Cerebellar nuclear complex (tissue), 1 donor: ENCODE results near the gene MINAR1.

Experiments used
- DNase-seq, 2 experiments: peaks; one replicate each; lab custom pipeline; 2025; lab: John Stamatoyannopoulos, UW

MINAR1 gene

DNA sequence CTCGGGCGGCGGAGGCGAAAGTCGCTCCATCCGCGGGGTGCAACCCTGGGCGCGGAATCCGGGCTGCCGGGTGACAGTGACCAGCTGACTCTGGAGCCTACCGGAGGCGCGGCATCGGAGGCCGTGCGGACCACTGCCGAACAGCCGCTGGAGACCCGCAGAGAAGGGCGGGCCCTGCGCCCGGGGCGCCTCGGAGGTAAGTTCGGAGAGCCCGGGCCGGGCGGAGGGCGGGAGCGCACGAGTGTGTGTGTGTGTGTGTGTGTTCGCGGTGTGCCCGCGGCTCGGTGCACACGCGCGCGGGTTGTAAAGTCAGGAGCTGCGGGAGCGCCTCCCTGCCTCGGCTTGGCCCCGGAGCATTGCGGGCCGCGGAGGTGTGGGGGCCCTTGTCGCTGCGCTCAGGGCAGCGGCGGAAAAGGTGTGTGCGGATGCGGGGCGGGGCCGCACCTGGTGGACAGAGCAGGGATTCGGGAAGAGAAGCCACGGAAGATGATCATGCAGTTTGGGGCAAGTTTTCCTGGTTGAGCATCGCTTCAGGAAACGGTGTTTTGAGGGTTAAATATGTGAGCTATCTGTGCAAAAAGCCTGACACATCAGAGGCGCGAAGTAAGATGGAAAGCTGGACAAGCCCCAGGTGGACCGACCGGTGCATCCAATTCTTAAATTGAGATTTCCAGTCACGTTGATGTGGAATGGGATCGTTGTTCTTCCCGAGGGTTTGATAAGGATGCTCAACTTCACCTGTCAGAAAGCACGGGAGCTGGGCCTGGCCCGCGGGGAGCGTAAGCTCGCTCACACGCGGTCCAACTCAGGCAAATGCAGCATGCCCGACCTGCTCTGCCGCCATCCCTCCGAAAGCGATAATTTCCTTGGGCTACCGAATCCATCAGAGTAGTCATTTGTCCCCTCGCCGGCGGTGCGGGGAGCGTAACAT, 474 bp downstream of the MINAR1 start:
- DNase-seq, result peak in 1 of 2 experiments; percentile 65

DNA sequence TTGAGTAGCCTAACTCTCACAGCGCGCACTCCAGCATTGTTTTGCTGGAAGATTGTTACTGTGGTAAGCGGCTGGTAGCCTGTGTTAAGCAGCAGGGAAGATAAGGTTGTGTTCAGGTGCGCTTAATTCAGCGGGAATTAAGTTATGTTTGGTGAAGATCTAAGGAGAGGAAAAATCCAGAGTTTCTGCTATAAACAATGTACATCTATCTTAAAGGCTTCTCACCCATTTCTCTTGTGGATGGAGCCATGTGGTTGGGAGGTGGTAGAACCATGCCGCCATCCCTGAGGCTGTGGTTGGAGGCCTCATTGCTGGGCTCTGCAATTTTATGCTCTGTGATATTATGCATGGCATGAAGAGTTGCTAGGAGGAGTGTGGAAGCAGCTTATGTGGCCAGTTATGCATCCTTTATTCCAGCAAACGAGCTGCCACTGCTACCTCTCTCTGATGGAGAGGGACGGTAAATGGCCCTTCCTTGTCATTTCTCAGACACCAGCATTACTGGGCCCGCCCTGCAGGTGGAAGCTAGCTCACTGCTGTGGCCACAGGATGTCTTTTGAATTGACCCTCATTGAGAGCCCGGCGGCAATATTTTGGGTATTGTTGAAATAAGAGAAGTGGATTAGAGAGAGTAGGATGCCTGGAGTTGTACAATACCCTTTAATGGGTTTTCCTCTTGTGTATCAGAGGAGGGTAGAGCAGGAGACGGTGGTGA, 1.3 kb downstream of the MINAR1 start:
- DNase-seq, result peak in 1 of 2 experiments; percentile 65

DNA sequence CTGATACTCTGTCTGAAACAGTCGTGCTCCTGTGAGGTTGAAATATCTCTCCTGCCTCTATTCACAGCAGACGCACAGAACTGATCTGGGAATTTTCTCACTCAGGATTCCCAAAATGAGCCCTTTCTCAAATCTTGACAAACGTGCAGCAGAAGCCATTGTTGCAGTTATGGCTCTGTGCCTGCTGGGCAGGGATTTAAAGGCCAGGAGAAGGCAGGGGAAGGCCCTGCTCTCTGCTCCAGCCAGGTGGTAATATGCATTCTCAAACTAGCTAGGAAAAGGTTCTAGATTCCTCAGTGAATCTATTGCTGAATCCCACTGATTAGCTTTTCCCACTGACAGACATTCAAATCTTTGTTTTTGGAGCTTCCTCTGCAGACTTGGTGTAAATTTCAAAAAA, 2.2 kb downstream of the MINAR1 start:
- DNase-seq, result peak in 1 of 2 experiments; percentile 14

DNA sequence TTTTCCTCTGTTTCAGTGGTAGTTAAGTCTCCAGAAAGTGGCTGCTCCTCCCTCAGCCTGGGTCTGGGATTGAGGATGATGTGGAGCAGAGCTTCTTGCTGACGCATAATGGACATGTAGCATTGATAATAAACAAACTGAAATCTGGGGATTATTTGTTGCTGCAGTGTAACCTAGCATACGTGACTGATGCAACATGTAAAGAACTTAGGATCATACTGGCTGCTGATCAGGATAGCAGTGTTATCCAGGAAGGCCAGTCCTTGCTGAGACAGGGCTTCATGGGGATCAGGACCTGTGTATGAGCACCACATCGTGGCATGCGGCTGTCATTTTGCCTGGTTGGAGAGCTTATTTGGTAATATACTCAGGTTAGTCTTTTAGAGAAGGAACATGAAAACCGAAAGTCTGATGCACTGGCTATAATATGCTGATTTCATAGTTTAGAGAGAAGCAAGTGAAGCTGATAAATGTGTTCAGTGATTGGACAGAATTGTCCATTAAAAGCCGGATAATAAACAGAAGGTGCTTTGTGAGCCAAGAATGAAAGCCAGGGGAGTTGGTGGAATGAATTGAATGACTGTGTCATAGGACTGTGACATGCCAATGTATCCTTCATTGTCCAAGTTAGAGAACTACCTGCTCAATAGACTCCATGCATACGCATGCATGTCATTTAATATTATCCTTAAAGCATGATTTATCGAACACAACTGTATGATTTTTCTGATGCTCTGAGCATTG, 4.1 kb downstream of the MINAR1 start:
- DNase-seq, result no peak

DNA sequence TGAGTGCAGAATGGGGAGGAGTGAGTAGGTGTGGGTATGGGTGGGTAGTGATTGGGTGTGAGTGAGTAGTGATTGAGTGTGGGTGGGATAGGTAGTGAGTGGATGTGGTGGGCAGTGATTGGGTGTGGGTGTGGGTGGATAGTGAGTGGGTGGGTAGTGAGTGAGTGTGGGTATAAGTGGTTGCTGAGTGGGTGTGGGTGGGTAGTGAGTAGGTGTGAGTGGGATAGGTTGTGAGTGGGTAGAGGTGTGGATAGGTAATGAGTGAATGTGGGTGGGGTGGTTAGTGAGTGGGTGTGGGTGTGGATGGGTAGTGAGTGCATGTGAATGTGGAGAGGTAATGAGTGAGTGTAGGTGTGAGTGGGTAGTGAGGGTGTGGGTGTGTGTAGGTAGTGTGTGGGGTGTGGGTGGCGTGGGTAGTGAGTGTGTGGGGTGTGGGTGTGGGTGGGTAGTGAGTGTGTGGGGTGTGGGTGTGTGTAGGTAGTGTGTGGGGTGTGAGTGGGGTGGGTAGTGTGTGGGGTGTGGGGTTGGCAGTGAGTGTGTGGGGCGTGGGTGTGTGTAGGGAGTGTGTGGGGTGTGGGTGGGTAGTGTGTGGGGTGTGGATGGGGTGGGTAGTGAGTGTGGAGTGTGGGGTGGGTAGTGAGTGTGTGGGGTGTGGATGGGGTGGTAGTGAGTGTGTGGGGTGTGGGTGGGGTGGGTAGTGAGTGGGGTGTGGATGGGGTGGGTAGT, 5.3 kb downstream of the MINAR1 start:
- DNase-seq, result no peak

DNA sequence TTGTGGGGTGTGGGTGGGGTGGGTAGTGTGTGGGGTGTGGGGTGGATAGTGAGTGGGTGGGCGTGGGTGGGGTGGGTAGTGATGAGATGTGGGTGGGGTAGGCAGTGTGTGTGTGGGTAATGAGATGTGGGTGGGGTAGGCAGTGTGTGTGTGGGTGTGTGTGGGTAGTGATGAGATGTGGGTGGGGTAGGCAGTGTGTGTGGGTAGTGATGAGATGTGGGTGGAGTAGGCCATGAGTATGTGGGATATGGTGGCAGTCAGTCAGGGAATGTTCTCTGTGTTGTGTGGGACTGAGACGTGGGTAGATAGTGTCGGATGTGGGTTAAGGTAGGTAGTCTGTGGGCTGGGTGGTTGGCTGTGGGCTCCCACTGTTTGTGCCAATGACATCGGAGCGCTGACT, 7.1 kb downstream of the MINAR1 start:
- no peak for DNase-seq

DNA sequence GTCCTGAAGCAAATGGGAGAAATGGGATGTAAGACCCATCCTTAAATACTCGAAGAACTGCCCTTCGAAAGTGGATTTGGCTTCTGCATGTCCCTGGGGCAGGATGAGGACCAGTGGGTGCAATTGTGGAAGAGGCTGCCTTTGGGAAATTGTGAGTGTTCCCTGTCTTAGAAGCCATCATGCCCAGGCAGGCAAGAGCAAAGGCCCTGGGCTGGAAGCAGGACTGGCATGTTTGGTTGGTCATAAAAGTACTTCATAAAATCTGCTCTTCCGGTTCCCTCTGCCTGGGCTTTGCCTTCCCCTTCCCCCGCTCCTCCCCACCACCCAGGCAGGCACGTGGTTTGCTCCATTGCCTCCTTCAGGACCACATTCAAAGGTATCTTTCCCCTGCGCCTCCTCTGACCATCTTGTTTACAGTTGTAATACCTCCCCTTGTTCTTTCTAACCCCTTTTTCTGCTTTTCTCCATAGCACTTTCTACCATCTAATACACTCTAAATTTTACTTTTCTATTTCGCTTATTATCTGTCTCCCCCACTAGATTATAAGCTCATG, 8.3 kb downstream of the MINAR1 start:
- no peak for DNase-seq

DNA sequence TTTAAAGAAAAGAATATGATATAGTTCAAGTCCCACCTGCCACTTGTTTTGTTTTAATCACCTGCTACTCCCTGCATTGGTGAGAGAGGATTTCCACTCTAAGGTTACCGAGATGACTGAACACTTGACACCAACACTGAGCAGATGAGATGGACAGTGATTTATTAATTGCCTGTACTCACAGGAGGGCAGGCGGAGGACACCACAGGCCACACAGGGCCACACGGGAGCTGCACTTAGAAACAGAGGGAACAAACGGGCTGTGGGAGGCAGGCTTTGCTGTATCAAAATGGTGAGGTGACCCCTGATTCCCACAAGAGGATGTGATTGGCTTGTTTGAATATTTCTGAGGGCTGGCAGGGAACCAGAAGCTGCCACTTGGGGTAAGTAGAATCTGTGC, 10.8 kb downstream of the MINAR1 start:
- no peak for DNase-seq

DNA sequence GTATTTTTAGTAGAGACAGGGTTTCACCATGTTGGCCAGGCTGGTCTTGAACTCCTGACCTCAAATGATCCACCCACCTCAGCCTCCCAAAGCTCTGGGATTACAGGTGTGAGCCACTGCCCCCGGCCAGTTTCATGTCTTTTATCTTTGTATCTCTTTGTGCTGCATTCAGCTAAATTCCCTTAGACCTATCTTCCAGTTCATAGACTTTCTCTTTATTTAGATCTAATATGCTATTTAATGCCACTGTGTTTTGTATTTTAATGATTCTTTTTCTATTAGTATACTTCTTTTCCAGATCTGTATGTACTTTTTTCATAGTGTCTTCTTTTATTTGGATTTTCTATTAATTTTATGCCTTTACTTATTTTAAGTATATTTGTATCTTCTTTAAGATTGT, 14.9 kb downstream of the MINAR1 start:
- DNase-seq, result no peak

DNA sequence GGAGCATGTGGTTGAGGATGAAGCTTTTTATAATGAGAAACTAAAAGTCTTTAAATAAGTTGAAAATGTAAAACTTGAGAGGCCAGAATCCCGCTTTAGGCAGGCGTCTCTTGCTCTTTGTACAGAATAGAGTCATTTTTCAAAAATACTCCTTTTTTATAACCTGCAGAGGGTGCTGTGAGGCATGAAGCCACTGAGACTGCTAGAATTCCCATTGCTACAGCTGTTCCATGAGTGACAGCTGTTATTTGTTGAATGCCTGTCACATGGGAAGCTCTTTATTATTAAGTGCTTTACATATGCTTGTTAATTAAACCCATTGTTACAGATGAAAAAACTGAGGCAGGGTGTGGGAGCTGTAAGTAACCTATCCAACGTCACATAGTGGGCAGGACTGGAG, 18.5 kb downstream of the MINAR1 start:
- DNase-seq, result no peak

DNA sequence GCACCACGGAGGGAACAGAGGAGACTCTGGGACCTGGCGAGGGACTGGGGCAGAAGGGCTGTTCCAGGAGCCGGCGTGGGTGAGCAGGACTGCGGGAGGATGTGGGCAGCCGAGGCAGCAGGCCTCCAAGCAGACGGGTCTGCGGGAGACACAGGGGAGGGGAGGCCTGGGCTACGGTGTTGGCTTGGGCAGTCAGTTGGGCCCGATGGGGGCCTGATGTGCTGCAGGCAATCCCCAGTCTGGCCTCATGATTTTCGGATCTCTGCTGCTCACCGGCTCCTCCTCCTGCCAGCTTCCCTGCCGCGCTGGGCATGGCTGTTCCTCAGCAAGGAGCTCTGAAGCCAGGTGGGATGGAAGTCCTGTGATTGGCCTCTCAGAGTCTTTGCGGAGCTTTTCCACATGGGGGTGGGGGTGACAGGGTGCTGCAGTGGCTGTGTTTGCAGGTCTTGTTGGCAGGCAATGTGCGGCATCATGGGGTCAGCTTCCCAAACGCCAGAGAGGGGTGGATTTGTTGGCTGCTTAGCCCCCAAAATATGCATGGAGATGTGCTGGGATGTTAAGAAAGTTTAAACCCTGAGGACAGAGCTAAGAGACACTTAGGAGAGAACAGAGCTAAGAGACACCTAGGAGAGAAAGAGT, 19.3 kb downstream of the MINAR1 start:
- DNase-seq, result peak in 1 of 2 experiments; percentile 60

DNA sequence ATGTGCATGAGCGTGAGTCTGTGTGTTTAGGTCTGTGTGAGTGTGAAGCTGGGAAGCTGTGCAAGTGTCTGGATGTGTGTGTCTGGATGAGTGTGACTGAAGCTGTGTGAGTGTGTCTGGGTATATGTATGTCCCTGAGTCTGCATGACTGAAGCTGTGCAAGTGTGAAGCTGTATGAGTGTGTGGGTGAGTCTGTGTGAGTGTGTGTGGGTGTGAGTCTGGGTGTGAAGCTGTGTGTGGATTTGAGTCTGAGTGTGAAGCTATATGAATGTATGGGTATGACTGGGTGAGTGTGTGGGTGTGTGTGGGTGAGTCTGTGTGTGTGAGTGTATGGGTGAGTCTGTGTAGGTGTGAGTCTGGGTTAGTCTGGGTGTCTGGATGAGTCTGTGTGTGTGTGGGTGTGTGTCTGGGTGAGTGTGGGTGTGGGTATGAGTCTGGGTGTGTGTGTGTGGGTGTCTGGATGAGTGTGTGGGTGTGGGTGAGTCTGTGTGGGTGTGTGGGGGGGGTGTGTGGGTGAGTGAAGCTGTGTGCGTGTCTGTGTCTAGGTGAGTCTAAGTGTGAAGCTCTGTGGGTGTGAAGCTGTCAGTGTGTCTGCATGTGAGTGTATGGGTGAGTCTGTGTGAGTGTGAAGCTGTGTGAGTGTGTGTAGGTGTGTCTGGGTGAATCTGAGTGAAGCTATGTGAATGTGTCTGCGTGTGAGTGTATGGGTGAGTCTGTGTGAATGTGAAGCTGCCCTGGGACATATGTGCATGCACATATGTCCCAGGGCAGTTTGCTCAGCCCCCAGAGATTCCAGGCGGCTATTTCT, 20.3 kb downstream of the MINAR1 start:
- no peak for DNase-seq

DNA sequence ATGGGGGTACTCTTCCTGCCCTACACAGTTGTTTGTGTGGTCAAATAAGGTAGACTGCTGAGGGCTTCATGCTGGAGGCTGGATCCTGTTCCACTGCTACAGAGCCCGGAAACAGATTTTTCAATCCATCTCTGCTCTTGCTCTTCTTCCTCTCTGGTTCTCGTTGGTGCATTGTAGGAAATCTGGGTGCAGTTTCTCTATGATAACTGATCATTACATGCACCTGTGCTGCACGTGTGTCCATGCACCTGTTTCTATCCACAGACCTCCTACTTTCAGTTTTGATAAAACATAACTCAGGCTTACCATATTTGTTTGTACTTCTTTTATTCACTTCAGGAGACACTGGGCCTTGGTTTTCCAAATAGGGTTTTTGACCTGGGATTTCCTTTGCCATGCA, 21.3 kb downstream of the MINAR1 start:
- no peak for DNase-seq

DNA sequence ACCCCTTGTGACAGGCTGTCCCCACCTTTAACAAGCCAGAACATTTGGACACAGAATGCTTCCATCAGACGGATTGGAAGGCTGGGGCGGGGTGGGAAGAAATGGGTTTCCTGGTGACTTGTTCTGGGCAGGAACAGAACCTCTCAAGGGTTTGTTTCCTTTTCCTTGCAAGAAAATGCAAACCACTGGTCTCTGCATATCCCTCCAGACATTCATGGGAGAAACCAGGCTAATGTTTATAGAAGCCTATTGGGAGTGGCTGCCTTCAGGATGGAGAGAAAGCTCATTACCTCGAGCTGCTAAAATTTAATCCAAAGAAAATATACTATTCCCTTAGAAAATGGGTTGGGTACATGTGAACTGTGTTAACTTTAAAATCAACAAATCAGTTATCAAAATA, 21.9 kb downstream of the MINAR1 start:
- no peak for DNase-seq

DNA sequence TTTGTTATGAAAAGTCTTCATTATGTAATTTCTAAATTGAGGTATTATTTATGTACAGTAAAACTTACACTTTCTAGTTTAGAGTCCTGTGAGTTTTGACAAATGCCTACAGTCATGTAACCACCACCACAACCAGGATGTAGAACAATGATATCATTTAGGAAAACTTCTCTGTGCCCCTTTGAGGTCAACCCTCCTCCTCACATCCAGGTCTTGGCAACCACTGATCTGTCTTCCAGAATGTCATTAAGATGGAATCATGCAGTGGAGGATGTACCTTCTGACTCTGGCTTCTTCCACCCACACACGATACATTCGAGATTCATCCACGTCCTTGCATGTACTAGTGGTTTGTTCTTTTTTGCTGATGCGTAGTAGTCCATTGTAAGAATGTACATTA, 23.2 kb downstream of the MINAR1 start:
- DNase-seq, result no peak

DNA sequence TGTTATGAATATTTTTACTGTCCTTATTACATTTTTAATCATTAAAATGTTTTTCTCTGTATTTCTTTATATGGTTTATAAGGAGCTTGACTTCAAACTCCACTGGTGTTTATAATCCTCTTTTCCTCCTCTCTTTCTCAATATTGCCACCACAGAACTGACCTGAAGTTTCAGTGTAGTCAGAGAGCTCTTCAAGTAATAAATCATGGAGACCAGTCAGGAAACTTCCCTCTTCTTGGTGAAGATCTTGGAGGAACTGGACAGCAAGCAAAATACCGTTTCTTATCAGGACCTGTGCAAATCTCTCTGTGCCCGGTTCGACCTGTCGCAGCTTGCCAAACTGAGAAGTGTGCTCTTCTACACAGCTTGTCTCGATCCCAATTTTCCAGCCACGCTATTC, 23.8 kb downstream of the MINAR1 start:
- DNase-seq, result no peak

DNA sequence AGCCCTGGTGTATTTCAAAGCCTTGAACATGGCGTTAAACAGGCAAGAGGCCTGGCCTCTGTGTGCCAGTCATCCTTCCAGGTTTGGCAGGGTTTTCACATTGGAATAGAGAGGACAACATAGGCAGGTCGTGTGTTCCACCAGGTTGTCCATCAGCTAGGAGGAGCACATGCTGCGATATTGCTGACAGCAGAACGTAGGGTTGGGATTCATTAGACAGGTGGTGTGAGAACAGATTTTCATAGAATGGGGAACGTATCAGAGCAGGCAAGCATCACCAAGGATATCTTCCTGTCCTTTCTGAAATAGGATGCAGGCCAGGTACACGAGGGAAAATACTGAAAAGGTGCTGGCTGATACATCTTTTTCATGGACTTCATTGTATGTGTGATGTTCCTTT, 26.4 kb downstream of the MINAR1 start:
- DNase-seq, result no peak

DNA sequence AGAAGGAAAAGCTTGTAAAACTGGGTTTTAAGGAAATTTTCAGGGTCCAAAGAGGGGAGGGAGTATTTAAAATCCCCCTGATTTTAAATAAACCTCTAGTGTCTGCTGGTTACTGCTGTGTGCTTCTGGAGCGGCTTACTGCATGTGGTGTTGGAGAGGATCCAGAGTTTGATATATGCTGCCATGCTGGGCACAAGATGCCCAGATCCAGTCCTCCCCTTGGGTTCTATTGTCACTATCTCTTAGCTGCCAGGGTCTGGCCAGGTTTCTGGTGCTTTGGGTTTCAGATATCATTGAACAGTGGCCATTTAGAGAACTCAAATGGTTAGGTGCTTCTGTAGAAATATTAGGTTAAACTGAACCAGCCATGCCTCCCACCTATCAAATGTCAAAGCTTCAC, 27.5 kb downstream of the MINAR1 start:
- DNase-seq, result no peak

DNA sequence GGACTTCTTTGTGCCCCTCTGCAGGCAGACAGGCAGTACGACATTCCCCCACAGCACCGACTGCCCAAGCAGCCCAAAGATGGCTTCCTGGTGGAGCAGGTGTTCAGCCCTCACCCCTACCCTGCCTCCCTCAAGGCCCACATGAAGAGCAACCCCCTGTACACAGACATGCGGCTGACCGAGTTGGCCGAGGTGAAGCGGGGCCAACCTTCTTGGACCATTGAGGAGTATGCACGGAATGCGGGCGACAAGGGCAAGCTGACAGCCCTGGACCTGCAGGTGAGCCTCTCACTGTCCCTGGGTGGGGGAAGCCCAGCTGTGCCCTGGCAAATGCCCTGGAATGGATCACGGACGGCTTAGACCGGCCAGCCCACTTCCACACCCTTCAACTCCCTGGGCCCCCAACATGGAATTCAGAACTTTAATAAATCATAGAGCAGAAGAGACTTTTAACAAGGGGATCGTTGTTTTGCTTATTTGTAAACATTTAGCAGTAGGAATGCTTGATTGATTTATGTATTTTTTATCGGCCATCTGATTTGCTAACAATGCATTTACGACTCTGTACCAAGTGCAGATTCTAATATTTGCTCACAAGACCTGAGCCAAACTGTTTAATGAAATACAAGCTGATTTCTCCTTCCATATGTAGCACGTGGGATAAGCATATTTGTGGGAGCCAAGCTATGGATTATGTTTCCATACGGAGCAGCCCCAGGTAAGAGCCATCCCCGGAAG, 31.1 kb downstream of the MINAR1 start:
- no peak for DNase-seq
